ENCODE data around the gene TRAK1.

Gene TRAK1

DNA sequence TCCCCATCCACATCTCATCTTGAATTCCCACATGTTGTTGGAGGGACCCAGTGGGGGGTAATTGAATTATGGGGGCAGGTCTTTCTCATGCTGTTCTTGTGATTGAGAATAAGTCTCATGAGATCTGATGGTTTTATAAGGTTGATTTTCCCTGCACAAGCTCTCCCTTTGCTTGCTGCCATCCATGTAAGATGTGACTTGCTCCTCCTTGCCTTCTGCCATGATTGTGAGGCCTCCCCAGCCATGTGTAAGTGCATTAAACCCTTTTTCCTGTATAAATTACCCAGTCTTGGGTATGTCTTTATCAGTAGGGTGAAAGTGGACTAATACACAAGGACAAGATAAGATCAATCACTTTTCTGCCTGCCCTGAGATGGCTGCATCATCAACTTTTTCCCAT is 180.6 kb downstream of the TRAK1 start:
- no peak for DNase-seq (ENCODE audit: low read depth in 1 of 2, low spot score in 1 of 2)

DNA sequence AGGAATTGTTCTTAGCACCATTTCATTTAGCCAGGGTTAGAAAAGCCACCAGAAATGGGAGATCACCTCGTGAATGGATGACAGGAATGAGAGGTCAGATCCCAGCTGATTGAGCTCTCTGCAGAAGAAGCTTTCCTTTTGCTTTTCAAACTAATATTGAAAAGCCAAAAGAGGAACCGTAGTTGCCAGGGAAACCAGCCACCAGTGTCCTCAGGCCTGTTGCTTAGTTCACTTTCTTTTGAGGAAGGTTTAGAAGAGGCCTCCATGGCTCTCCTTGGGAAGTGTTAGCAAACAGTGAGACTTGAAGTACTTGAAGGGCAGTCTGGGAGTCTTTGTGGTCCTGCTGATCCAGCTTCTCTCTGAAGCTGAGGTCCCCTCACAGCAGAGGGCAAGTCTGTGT is 182.2 kb downstream of the TRAK1 start:
- no peak for DNase-seq (ENCODE audit: low read depth in 1 of 2, low spot score in 1 of 2)

GRCh38 chr3:42274266-42274665 is 183.1 kb downstream of the TRAK1 start:
- no peak for DNase-seq (ENCODE audit: low read depth in 1 of 2, low spot score in 1 of 2)

GRCh38 chr3:42275217-42275616 is 184.1 kb downstream of the TRAK1 start:
- no peak for DNase-seq (ENCODE audit: low read depth in 1 of 2, low spot score in 1 of 2)
